ENCODE results near the gene ZNF773. TPM values are rescaled to one million over a fixed set of nuclear protein-coding genes. Genes with fewer than 3 reads are reported as not detected.
A peak's percentile ranks its signal among the peaks of the same experiment; 100 is the strongest.

The ZNF773 gene
- polyA plus RNA-seq, 1 donor from 2014 or later, result 23.3 TPM

- Histone ChIP-seq H3K27ac (ENCODE audit: low read length) (no peak overlapping the region), H3K9me2 (ENCODE audit: insufficient read depth, low read length) (no peaks in the 10 kb centered on the region), H3K79me2 (replicated peaks; ENCODE audit: insufficient read depth, low read length) (peaks cover 9% of the 10 kb centered on the region), H4K20me1 (ENCODE audit: insufficient read depth) (no peaks in the 10 kb centered on the region), H3F3A (ENCODE audit: insufficient read depth, low read length, poor library complexity, severe bottlenecking) (no peaks in the 10 kb centered on the region), H3K27me3 (ENCODE audit: insufficient read depth, low read depth, low read length) (no peaks in the 10 kb centered on the region), H3K9me3 (ENCODE audit: low read length) (peaks cover 7% of the 10 kb centered on the region), H3K4me3 (ENCODE audit: low read length) (peak overlapping the region; percentile 94), H3K36me3 (ENCODE audit: insufficient read depth, low read length) (peaks cover 30% of the 10 kb centered on the region), H3K9ac (ENCODE audit: low read length) (peak overlapping the region; percentile 83), H2AFZ (ENCODE audit: low read depth, low read length) (no peak overlapping the region), H3K4me2 (ENCODE audit: low read length) (peak overlapping the region; percentile 95)
- no peak for TF ChIP-seq EP300 (conservative IDR thresholded peaks at IDR 0.05; ENCODE audit: poor library complexity, severe bottlenecking)
- no peak for TF ChIP-seq RAD21 (conservative IDR thresholded peaks at IDR 0.05)
These were observed 57.9 kb downstream of the ZNF773 start for GRCh38 chr19:57557659-57558058.

Small RNA genes within 50 kb of the gene (small RNA-seq; reads per million reads assigned to genes)
- 0 reads per million in 3 experiments for gene VN1R107P

Other genes starting within 250 kb of the ZNF773 start
- gene ZNF460, start 219.5 kb upstream of the ZNF773 start, polyA plus RNA-seq, result 11.2 and 23.4 TPM in 2 replicates
- 9.3 and 14.8 TPM in 2 replicates for gene ZNF543, start 179.5 kb upstream of the ZNF773 start, polyA plus RNA-seq
- gene ZNF304, start 148.7 kb upstream of the ZNF773 start, polyA plus RNA-seq, result 20.6 and 23.0 TPM in 2 replicates
- gene TRAPPC2B, start 136.4 kb upstream of the ZNF773 start, polyA plus RNA-seq, result 42.6 and 60.5 TPM in 2 replicates
- 11.6 and 13.1 TPM in 2 replicates for gene ZNF547, start 136.4 kb upstream of the ZNF773 start, polyA plus RNA-seq
- gene ZNF548, start 110.1 kb upstream of the ZNF773 start, polyA plus RNA-seq, result 59.0 and 78.7 TPM in 2 replicates
- 26.3 and 32.1 TPM in 2 replicates for gene ZNF17, start 88.8 kb upstream of the ZNF773 start, polyA plus RNA-seq
- gene ZNF749, start 64.6 kb upstream of the ZNF773 start, polyA plus RNA-seq, result 22.1 and 24.2 TPM in 2 replicates
- 5.4 and 6.2 TPM in 2 replicates for gene VN1R1, start 42.8 kb upstream of the ZNF773 start, polyA plus RNA-seq
- gene ZNF772, start 22.4 kb upstream of the ZNF773 start, polyA plus RNA-seq, result 24.0 and 29.7 TPM in 2 replicates
- 34.5 and 46.3 TPM in 2 replicates for gene ZNF419, start 12.2 kb upstream of the ZNF773 start, polyA plus RNA-seq
- 17.9 and 24.0 TPM in 2 replicates for gene ZNF549, start 27.4 kb downstream of the ZNF773 start, polyA plus RNA-seq
- 21.5 and 21.9 TPM in 2 replicates for gene ZNF550, start 59.9 kb downstream of the ZNF773 start, polyA plus RNA-seq
- gene ZNF416, start 79.0 kb downstream of the ZNF773 start, polyA plus RNA-seq, result 6.3 and 6.4 TPM in 2 replicates
- gene ZIK1, start 84.2 kb downstream of the ZNF773 start, polyA plus RNA-seq, result 19.4 and 25.2 TPM in 2 replicates
- gene ZNF530, start 99.9 kb downstream of the ZNF773 start, polyA plus RNA-seq, result 10.2 and 11.6 TPM in 2 replicates
- gene ZNF134, start 114.3 kb downstream of the ZNF773 start, polyA plus RNA-seq, result 34.1 and 40.7 TPM in 2 replicates
- gene ZNF211, start 133.2 kb downstream of the ZNF773 start, polyA plus RNA-seq, result 47.6 and 53.0 TPM in 2 replicates
- not detected in 2 replicates for gene ZSCAN4, start 169.0 kb downstream of the ZNF773 start, polyA plus RNA-seq
- 9.3 and 16.1 TPM in 2 replicates for gene ZNF551, start 182.0 kb downstream of the ZNF773 start, polyA plus RNA-seq
- 25.1 and 25.5 TPM in 2 replicates for gene ZNF154, start 209.3 kb downstream of the ZNF773 start, polyA plus RNA-seq
- 14.8 and 26.2 TPM in 2 replicates for gene ZNF671, start 227.7 kb downstream of the ZNF773 start, polyA plus RNA-seq
- gene ZNF776, start 246.9 kb downstream of the ZNF773 start, polyA plus RNA-seq, result 54.7 and 62.3 TPM in 2 replicates

Measured in neural cell (in vitro differentiated cells).